GM23338 (cell line): Measurements from ENCODE around the gene SH3GL3. TPM values are rescaled to one million over a fixed set of nuclear protein-coding genes. Genes with fewer than 3 reads are reported as not detected.

ENCODE experiments used
- ATAC-seq: fragments of 200-7000 bp; cut with Tn5 transposase; 3 replicates; pipeline ENCODE4 v1.9.1; 2020
- DNase-seq: peaks from one replicate; pipeline ENCODE4 v3.0.0-alpha.2; 2015; ENCODE audit warnings: low spot score
- H2AFZ ChIP-seq: fragments of 200-600 bp; sonication (generic); 2 replicates; pipeline ENCODE4 v1.8.0; 2016; ENCODE audit warnings: antibody characterized with exemption, mild to moderate bottlenecking, moderate library complexity
- H3F3A ChIP-seq: fragments of 200-600 bp; sonication (generic); replicated peaks from 2 replicates; pipeline ENCODE4 v1.8.0; 2017; ENCODE audit warnings: antibody characterized with exemption, mixed run types, low read depth
- H3K27ac ChIP-seq: fragments of 200-600 bp; sonication (generic); 2 replicates; pipeline ENCODE4 v1.6.1; 2016; ENCODE audit warnings: low read depth
- H3K27me3 ChIP-seq: fragments of 200-600 bp; sonication (generic); 2 replicates; pipeline ENCODE4 v1.8.0; 2016; ENCODE audit warnings: mild to moderate bottlenecking, mixed run types, moderate library complexity; ENCODE audit not compliant: insufficient read depth
- H3K36me3 ChIP-seq: fragments of 200-600 bp; sonication (generic); 2 replicates; pipeline ENCODE4 v1.8.0; 2016; ENCODE audit warnings: mild to moderate bottlenecking; ENCODE audit not compliant: insufficient read depth
- H3K4me1 ChIP-seq: fragments of 200-600 bp; sonication (generic); 2 replicates; pipeline ENCODE4 v1.8.0; 2016; ENCODE audit warnings: mild to moderate bottlenecking, moderate library complexity; ENCODE audit not compliant: insufficient read depth
- H3K4me2 ChIP-seq: fragments of 200-600 bp; sonication (generic); 2 replicates; pipeline ENCODE4 v1.7.1; 2017; ENCODE audit warnings: mixed run types
- H3K4me3 ChIP-seq: fragments of 200-600 bp; sonication (generic); 2 replicates; pipeline ENCODE4 v1.6.1; 2016; ENCODE audit warnings: mixed run types
- H3K79me2 ChIP-seq: fragments of 200-600 bp; sonication (generic); replicated peaks from 2 replicates; pipeline ENCODE4 v1.8.0; 2017; ENCODE audit warnings: mild to moderate bottlenecking; ENCODE audit not compliant: insufficient read depth
- H3K9me2 ChIP-seq: fragments of 200-600 bp; sonication (generic); 2 replicates; pipeline ENCODE4 v1.8.0; 2017; ENCODE audit not compliant: insufficient read depth
- H4K20me1 ChIP-seq: fragments of 200-600 bp; sonication (generic); replicated peaks from 2 replicates; pipeline ENCODE4 v1.8.0; 2017; ENCODE audit warnings: mild to moderate bottlenecking; ENCODE audit not compliant: insufficient read depth
- H3K27ac Mint-ChIP-seq: 2 replicates; pipeline ENCODE4 v1.8.0; 2020; ENCODE audit warnings: inconsistent platforms, mild to moderate bottlenecking, moderate library complexity, mixed read lengths
- H3K27me3 Mint-ChIP-seq: 3 replicates; pipeline ENCODE4 v1.8.0; 2022; ENCODE audit warnings: low read depth, mild to moderate bottlenecking, moderate library complexity, mixed read lengths, inconsistent platforms; ENCODE audit not compliant: insufficient read depth, poor library complexity
- H3K36me3 Mint-ChIP-seq: 3 replicates; pipeline ENCODE4 v1.8.0; 2021; ENCODE audit warnings: low read depth, mild to moderate bottlenecking, inconsistent platforms, moderate library complexity, mixed read lengths
- H3K4me1 Mint-ChIP-seq: 3 replicates; pipeline ENCODE4 v1.8.0; 2020; ENCODE audit warnings: mild to moderate bottlenecking, inconsistent platforms, mixed read lengths
- H3K4me3 Mint-ChIP-seq: 3 replicates; pipeline ENCODE4 v1.8.0; 2021; ENCODE audit warnings: moderate library complexity, mild to moderate bottlenecking, inconsistent platforms, mixed read lengths
- H3K9me3 Mint-ChIP-seq: 3 replicates; pipeline ENCODE4 v1.8.0; 2020; ENCODE audit warnings: moderate library complexity, mild to moderate bottlenecking, inconsistent platforms, mixed read lengths
- CREB1 ChIP-seq: fragments of 250-450 bp; sonication (Bioruptor Pico); IDR thresholded peaks from 2 replicates; pipeline ENCODE4 v1.5.0; 2020; ENCODE audit warnings: low read depth, mild to moderate bottlenecking, moderate library complexity
- CTCF ChIP-seq, 2 experiments: fragments of 200-600 bp in 1 of 2; sonication (generic) in 1 of 2; conservative IDR thresholded peaks; 2 replicates each; pipeline versions ENCODE4 v1.5.1 to v1.6.1; 2016 to 2017; ENCODE audit warnings: antibody characterized with exemption in 2 of 2, low read depth in 2 of 2, mild to moderate bottlenecking in 2 of 2, moderate library complexity in 1 of 2
- ETS1 ChIP-seq: IDR thresholded peaks from 2 replicates; pipeline ENCODE4 v1.6.1; 2016; ENCODE audit warnings: antibody characterized with exemption
- EZH2 ChIP-seq: fragments of 200-600 bp; sonication (generic); IDR thresholded peaks from one replicate; pipeline ENCODE4 v1.8.0; 2017; ENCODE audit warnings: antibody characterized with exemption, mild to moderate bottlenecking, low read depth; ENCODE audit not compliant: unreplicated experiment
- NANOG ChIP-seq: IDR thresholded peaks from 2 replicates; pipeline ENCODE4 v1.6.1; 2016; ENCODE audit warnings: antibody characterized with exemption, borderline replicate concordance
- POLR2AphosphoS5 ChIP-seq: IDR thresholded peaks from 2 replicates; pipeline ENCODE4 v1.6.1; 2016; ENCODE audit warnings: antibody characterized with exemption, low read depth
- REST ChIP-seq: IDR thresholded peaks from one replicate; pipeline ENCODE4 v1.6.1; 2018; ENCODE audit warnings: antibody characterized with exemption; ENCODE audit not compliant: unreplicated experiment
- STAT1 ChIP-seq: IDR thresholded peaks from one replicate; pipeline ENCODE4 v1.6.1; 2016; ENCODE audit warnings: antibody characterized with exemption; ENCODE audit not compliant: unreplicated experiment
- ZNF331 ChIP-seq: fragments of 250-450 bp; sonication (Bioruptor Pico); IDR thresholded peaks from 2 replicates; pipeline ENCODE4 v1.5.0; 2020; ENCODE audit warnings: low read depth, mild to moderate bottlenecking, moderate library complexity
- ZNF462 ChIP-seq: fragments of 250-450 bp; sonication (Bioruptor Pico); IDR thresholded peaks from 2 replicates; pipeline ENCODE4 v1.5.0; 2020; ENCODE audit warnings: mild to moderate bottlenecking, moderate library complexity
- polyA plus RNA-seq: library from polyadenylated mRNA; unstranded; fragments of >200 nt; fragmentation: Nextera tagmentation; extraction: Ambion mirVana; gene quantifications from 2 replicates; pipeline ENCODE4 v1.2.1, GENCODE V29; 2016
- total RNA-seq: library from RNA; depleted of rRNA; stranded (reverse); fragments of >200 nt; shearing (Covaris generic); gene quantifications from 2 replicates; pipeline ENCODE4 v1.2.3, GENCODE V29; 2014

Gene SH3GL3
- total and polyA plus RNA-seq, 2 experiments from 2014 or later = 15.9 to 21.1 TPM

GRCh38 chr15:83491486-83491885 is 44.3 kb downstream of the SH3GL3 start (continued):
- TF ChIP-seq ZNF331 (CRISPR knock-in tag) (no peak), EZH2 (no peak), CREB1 (CRISPR knock-in tag) (no peak), ETS1 (no peak), ZNF462 (CRISPR knock-in tag) (no peak), POLR2AphosphoS5 (no peak)

GRCh38 chr15:83496766-83497165 is 49.6 kb downstream of the SH3GL3 start:
- Mint-ChIP-seq H3K27ac (no peak overlapping the region), H3K27me3 (peaks cover 10% of the 10 kb centered on the region), H3K9me3 (peaks cover 22% of the 10 kb centered on the region), H3K4me1 (peaks cover 15% of the 10 kb centered on the region), H3K4me3 (no peak overlapping the region), H3K36me3 (peaks cover 31% of the 10 kb centered on the region)
- peaks cover 7% of the 10 kb centered on the region for H3K4me1 ChIP-seq
- H3F3A ChIP-seq = no peaks in the 10 kb centered on the region
- no peak overlapping the region for H3K4me2 ChIP-seq
- no peak overlapping the region for H3K27ac ChIP-seq
- H3K27me3 ChIP-seq = no peaks in the 10 kb centered on the region
- peaks cover 7% of the 10 kb centered on the region for H3K9me2 ChIP-seq
- peaks cover 9% of the 10 kb centered on the region for H3K36me3 ChIP-seq
- H4K20me1 ChIP-seq = no peaks in the 10 kb centered on the region
- no peak overlapping the region for H3K4me3 ChIP-seq
- no peak overlapping the region for H2AFZ ChIP-seq
- ATAC-seq (no peak), DNase-seq (no peak)
- H3K79me2 ChIP-seq = no peaks in the 10 kb centered on the region; the same call in 1 of the 2 replicates
- TF ChIP-seq STAT1 (no peak), REST (no peak), EZH2 (no peak), NANOG (no peak), CREB1 (CRISPR knock-in tag) (no peak), CTCF (conservative IDR thresholded peaks at IDR 0.05; ENCODE audit: low read depth in 2 of 2) (no peak)
